Stimulated activated CD4-positive, alpha-beta T cell treated with anti-CD3 and anti-CD28 coated beads, Interleukin-12 subunit alpha, Interleukin-12 subunit beta, amount 100 ng/mL, for 48 hours (primary cell): Measurements from ENCODE around the gene LY6G6D.
"Not testable (repeated sequence)": the region's sequence is repeated elsewhere in the genome, so short reads cannot be mapped to it uniquely, and the experiment has no call there.

Source experiments
- DNase-seq, 3 donors: peaks; one replicate each; pipeline ENCODE4 v3.0.0-alpha.2; 2020; ENCODE audit warnings: low read depth in 2 of 3, low spot score in 1 of 3

The LY6G6D gene

DNA sequence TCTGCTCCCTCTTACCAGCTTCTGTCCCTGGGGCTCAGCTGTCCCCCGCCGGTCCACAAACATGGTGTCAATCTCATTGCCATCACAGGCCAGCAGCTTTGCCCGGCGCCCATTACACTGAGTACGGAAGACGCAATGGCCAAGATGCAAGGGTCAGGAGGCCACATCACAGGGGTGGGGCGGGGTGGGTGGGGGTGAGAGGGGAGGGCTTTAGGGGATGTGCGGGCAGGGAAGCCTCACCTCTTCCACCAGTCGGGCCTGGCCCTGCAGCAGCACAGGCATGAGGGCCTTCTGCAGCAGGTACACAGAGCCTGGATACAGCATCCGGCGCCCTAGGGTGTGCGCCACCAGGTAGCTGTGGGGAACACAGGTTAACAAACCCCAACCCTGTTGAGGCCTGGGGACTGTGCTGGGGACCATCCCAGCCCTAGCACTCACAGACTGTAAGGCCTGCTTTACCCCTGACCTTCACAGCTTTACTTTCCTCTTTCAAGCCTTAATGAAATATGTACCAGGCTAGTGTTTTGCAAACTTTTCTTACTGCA is 23.5 kb upstream of the LY6G6D start:
- no peak for DNase-seq

DNA sequence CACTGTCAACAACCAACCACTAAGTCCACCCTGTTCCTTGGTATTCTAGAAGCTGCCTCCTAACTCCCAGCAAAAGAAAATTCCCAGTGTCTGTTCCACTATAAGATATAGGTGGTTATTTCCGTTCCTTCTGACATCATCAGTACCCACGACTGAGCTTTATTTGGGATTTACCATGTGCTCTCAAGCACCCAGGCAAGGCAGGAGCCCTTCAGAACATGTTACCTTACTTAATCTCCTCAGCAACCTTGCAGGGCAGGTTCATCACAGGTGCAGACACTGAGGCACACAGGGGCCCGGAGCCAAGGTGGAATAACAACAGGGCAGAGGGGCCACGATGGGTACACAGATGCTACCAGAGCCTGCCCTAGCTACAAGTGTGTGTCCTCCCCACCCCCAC is 22.8 kb upstream of the LY6G6D start:
- no peak for DNase-seq

- DNase-seq = no peak
These were observed 22.3 kb upstream of the LY6G6D start for GRCh38 chr6:31692886-31693285.

- no peak for DNase-seq
These were observed 21.6 kb upstream of the LY6G6D start for GRCh38 chr6:31693535-31693934.

- no peak for DNase-seq
These were observed 17.6 kb upstream of the LY6G6D start for GRCh38 chr6:31697555-31697954.

DNA sequence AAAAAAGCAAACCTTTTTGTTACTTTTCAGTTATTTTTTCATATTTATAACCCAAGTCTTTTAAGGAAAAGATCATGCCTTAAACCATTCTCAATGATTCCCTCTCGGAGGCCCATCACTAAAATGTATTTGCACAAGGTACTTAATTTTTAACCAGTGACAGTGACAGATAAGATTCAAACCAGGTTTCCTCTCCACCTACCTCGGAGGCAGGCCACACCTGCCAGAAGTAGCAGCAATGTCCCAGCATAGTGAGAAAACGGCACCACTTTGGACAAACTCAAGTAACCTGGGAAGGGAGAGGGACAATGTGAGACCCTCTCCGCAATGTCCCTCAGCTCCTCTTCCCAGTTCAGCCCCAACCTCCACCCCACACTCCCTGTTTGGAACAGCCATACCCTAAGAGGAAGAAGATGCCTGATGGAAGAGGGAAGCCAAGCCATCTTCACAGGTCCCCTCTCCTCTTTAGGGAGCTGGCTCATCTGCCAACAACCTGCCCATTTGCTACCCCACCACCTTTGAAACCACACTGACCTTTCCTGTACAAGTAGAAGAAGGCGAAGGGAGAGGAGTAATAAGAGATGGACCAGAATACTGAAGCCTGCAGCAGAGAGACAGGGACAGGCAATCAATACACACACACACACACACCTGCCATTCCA is 14.3 kb upstream of the LY6G6D start:
- no peak for DNase-seq

- DNase-seq = no peak
These were observed 13.3 kb upstream of the LY6G6D start for GRCh38 chr6:31701666-31702404.

- DNase-seq = peak; percentile 16 to 20 (median 20)
These were observed 12.7 kb upstream of the LY6G6D start for GRCh38 chr6:31702405-31702818.

- DNase-seq = peak; percentile 93 to 98 (median 94)
These were observed 12.1 kb upstream of the LY6G6D start, which contains the start of gene ABHD16A for GRCh38 chr6:31702819-31703716. Gene ABHD16A (minus strand): TSS chr6:31703324. CDS start chr6:31703281, 43 bp downstream.

DNA sequence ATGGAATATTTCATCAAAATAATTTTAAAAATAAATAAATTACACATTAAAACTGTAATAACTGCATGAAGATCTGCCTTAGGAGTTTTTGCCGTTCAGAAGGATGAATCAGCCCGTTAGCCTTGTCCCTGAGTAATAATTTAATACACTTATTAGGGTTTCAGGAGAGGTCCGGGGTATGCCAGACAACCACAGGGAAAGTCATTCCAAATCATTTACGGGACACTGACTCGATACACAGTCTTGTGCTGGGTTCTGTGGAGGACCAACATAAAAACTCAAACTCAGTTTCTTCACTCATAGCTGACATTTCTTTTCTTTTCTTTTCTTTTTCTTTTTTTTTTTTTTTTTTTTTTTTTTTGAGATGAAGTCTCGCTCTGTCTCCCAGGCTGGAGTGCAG is 9.2 kb upstream of the LY6G6D start:
- no peak for DNase-seq

DNA sequence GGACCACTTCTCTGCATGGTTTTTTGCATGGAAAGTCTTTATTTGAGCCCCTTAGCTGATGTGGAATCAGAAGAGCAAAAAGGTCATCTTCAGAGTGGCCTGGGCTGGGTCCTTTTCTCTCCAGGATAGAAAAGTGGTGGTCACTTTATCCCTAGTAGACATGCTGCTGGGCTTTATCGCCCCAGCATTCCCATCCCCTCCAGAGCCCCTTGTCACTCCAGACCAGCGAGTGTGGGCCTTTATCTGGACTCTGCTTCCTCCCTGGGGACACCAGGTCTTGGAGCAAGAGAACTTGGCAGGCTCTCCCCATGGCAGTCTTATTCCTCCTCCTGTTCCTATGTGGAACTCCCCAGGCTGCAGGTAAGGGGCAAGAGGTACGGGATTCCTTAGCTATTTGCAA is 8.5 kb upstream of the LY6G6D start, which contains the start of gene LY6G6F:
Gene LY6G6F, plus strand, starts transcription at position 268 of the 400 bp plus-strand sequence. Its CDS starts 41 bp downstream, at position 309.
- DNase-seq = no peak

GRCh38 chr6:31707701-31708100 is 7.4 kb upstream of the LY6G6D start:
- no peak for DNase-seq

DNA sequence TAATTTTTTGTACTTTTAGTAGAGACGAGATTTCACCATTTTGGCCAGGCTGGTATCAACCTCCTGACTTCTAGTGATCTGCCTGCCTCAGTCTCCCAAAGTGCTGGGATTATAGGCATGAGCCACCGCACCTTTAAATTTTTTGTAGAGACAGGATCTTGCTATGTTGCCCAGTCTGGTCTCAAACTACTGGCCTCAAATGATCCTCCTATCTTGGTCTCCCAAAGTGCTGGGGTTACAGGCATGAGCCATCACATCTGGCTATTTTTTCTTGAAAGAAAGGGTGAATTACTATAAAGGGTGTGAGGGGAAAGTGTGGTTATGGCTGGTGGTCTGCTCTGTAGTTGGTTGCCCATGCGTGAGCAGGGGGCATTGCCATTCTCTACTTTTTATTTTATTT is 6.9 kb upstream of the LY6G6D start:
- no peak for DNase-seq

DNA sequence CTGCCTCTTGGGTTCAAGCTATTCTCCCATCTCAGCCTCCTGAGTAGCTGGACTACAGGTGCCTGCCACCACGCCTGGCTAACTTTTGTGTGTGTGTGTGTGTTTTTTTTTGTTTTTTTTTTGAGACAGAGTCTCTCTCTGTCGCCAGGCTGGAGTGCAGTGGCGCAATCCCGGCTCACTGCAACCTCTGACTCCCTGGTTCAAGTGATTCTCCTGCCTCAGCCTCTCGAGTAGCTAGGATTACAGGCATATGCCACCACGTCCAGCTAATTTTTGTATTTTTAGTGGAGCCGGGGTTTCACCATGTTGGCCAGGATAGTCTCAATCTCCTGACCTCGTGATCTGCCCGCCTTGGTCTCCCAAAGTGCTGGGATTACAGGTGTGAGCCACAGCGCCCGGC is 6.0 kb upstream of the LY6G6D start:
- DNase-seq = not testable (repeated sequence)

DNA sequence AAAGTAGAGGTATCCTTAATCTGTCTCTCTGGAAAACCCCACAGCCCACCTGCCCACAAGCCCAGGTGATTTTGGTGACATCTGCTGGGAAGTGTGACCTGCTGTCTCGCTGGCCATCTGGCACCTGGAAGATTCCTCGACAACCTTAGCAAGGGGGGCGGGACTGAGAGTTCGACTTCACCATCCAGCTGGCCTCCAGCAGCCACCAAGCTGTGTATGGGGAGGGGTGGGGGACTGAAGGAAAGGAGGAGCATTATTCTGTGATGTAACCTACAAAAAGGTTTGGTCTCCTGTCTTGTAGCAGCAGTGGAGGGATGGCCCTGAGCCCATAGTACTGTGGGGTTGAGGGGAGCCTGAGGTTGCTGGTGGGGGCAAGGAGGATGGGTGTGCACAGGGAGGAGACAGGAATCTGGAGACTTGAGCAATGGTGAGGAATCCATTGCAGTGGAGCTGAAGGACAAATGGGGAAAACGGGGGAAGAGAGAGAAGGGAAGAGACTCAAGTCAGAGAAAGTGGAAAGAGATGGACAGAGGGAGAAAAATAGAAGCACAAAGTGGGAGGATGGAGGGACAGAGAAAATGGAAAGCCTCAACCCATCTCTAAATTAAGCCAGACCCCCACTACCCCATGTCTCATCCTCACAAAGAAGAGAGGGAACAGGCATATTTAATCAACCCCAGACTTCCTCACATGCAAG is 4.5 kb upstream of the LY6G6D start:
- no peak for DNase-seq

- DNase-seq = no peak
These were observed 3.9 kb upstream of the LY6G6D start for GRCh38 chr6:31711233-31711632.

DNA sequence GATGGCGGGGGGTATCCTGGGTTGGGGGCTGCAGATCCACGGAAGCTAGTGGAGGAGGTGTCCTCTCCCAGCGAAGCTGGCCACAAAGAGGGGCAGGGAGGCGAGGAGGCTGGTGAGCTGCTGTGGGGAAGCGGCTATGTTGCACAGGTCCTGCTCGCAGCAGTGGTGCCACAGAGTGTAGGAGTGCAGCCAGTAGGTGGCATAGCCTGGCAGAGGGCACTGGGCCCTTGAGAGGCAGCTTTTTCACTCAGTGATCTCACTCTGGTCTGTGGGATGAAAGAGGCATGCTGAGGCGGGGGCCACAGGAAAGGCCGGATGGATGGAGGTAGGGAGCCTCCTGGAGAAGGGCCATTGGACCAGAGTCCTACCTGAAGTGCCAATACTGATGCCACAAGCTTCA is 2.9 kb upstream of the LY6G6D start:
- DNase-seq = no peak

GRCh38 chr6:31713465-31713864 is 1.7 kb upstream of the LY6G6D start:
- DNase-seq = no peak

DNA sequence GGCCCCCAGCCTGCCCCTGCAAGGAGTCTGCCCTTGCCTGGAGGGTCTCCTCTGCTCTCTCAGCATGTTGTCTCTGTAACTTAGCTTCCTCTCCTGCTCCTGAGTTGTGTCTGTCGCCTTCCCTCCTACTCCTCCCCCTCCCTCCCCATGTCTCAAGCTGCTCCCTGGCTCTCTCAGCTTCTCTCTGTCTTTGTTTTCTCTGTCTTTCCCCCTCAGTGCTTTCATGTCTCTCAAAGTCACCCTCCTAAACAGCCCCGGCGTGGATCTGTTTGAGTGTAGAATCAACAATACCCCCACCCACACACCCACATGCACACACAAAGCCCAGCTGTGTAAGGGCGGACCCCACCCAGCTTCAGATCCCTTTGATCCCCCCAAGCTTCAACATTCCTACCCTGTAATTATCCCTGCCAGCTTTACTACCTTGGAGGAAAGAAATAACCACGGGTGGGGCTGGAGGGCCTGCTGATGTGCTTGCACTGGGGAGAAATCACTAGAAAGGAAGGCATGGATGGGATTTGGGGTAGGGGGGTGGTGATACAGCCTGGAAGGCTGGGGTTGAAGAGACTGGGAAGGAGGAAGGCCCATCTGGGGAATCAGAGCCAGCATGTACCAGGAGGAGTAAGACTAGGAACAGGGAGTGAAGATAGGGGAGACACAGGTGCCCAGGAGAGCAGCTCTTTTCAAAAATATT is 1.0 kb upstream of the LY6G6D start:
- no peak for DNase-seq
